GM12864 (cell line): Measurements from ENCODE around the gene WBP4.

Source experiments
- DNase-seq: peaks from one replicate; pipeline ENCODE4 v3.0.0-alpha.2; 2011; ENCODE audit warnings: low read depth
- H3K4me3 ChIP-seq: 2 replicates; pipeline ENCODE4 v1.5.1; 2011; ENCODE audit warnings: mild to moderate bottlenecking, low read depth, low read length, control low read depth
- TF ChIP-seq, protein P1 (sequence below): IDR thresholded peaks from 2 replicates; pipeline ENCODE4 v1.5.1; 2011; ENCODE audit warnings: low read depth, mild to moderate bottlenecking, moderate library complexity, low read length, control low read depth, inconsistent platforms; ENCODE audit errors: missing control alignments

Gene WBP4

GRCh38 chr13:41064493-41064892 is 3.2 kb downstream of the WBP4 start:
- H3K4me3 ChIP-seq: no peak overlapping the region
- no peak for DNase-seq
- TF ChIP-seq, protein P1, sequence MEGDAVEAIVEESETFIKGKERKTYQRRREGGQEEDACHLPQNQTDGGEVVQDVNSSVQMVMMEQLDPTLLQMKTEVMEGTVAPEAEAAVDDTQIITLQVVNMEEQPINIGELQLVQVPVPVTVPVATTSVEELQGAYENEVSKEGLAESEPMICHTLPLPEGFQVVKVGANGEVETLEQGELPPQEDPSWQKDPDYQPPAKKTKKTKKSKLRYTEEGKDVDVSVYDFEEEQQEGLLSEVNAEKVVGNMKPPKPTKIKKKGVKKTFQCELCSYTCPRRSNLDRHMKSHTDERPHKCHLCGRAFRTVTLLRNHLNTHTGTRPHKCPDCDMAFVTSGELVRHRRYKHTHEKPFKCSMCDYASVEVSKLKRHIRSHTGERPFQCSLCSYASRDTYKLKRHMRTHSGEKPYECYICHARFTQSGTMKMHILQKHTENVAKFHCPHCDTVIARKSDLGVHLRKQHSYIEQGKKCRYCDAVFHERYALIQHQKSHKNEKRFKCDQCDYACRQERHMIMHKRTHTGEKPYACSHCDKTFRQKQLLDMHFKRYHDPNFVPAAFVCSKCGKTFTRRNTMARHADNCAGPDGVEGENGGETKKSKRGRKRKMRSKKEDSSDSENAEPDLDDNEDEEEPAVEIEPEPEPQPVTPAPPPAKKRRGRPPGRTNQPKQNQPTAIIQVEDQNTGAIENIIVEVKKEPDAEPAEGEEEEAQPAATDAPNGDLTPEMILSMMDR: no peak

- DNase-seq: no peak
- H3K4me3 ChIP-seq: no peak overlapping the region
- TF ChIP-seq, protein P1: no peak
Observed at GRCh38 chr13:41065078-41065477, 3.8 kb downstream of the WBP4 start.

DNA sequence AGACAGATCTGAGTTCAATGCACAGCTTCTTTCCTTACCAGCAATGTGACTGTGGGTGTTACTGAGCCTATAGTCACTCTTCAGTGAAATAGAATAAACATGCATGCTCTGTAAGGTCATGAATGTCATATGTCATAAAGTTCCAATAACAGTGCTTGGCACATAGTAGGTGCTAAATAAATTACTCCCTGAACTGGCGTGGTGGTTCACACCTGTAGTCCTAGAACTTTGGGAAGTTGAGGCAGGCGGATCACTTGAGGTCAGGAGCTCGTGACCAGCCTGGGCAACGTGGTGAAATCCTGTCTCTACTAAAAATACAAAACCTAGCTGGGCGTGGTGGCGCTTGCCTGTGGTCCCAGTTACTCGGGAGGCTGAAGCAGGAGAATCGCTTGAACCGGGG is 13.2 kb downstream of the WBP4 start:
- TF ChIP-seq, protein P1: no peak
- no peak overlapping the region for H3K4me3 ChIP-seq
- no peak for DNase-seq

GRCh38 chr13:41075034-41075433 is 13.7 kb downstream of the WBP4 start:
- TF ChIP-seq, protein P1: peak; percentile 30
- no peak for DNase-seq
- H3K4me3 ChIP-seq: no peak overlapping the region

DNA sequence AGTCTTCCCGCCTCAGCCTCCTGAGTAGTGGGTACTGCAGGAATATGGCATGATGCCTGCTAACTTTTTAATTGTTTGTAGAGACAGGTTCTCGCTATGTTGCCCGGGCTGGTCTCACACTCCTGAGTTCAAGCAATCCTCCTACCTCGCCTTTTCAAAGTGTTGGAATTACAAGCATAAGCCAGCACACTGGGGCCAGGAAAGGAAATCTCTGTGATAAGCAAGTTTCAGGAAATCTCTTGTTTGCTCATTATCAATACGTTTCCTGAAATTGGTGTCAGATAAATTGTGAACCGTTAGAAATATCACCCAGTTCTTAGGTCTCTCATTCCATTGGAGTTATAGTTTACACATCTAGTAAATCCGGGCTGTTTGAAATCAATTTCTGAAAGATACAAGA is 14.2 kb downstream of the WBP4 start:
- TF ChIP-seq, protein P1: no peak
- DNase-seq: no peak
- H3K4me3 ChIP-seq: no peak overlapping the region

- H3K4me3 ChIP-seq: no peak overlapping the region
- no peak for DNase-seq
- TF ChIP-seq, protein P1: no peak
Observed at GRCh38 chr13:41077475-41077874, 16.2 kb downstream of the WBP4 start.

GRCh38 chr13:41079725-41080124 is 18.4 kb downstream of the WBP4 start:
- H3K4me3 ChIP-seq: no peak overlapping the region
- no peak for DNase-seq
- TF ChIP-seq, protein P1: no peak
